Fibroblast of lung (primary cell): ENCODE data around the gene EFCAB14. TPM values are rescaled to one million over a fixed set of nuclear protein-coding genes. Genes with fewer than 3 reads are reported as not detected.

Experiments
- DNase-seq, 2 donors: peaks; one replicate each; pipeline versions ENCODE4 v3.0.0 to v3.0.0-alpha.2; 2010; ENCODE audit warnings: low read depth in 2 of 2
- H2AFZ ChIP-seq: 2 replicates; pipeline ENCODE4 v1.5.1; 2012; ENCODE audit warnings: low read length, control low read depth, inconsistent platforms
- H3K27ac ChIP-seq: 2 replicates; pipeline ENCODE4 v1.5.1; 2011; ENCODE audit warnings: low read length, control low read depth; ENCODE audit not compliant: insufficient read depth
- H3K27me3 ChIP-seq: 2 replicates; pipeline ENCODE4 v1.5.1; 2011; ENCODE audit warnings: mild to moderate bottlenecking, low read length; ENCODE audit not compliant: control insufficient read depth, insufficient read depth
- H3K36me3 ChIP-seq: 2 replicates; pipeline ENCODE4 v1.5.1; 2011; ENCODE audit warnings: low read length; ENCODE audit not compliant: control insufficient read depth, insufficient read depth
- H3K4me1 ChIP-seq: 2 replicates; pipeline ENCODE4 v1.5.1; 2011; ENCODE audit warnings: low read length; ENCODE audit not compliant: control insufficient read depth, insufficient read depth; ENCODE audit errors: extremely low read depth
- H3K4me2 ChIP-seq: 2 replicates; pipeline ENCODE4 v1.5.1; 2011; ENCODE audit warnings: low read length, control low read depth; ENCODE audit not compliant: insufficient read depth; ENCODE audit errors: extremely low read depth
- H3K4me3 ChIP-seq, 4 experiments: fragments of 200-600 bp in 1 of 4; sonication (generic) in 1 of 4; replicated peaks in 1 of 4; 2 replicates each; pipeline ENCODE4 v1.5.1; 2011 to 2016; ENCODE audit warnings: low read length in 4 of 4, low read depth in 3 of 4, mild to moderate bottlenecking in 3 of 4, control low read depth in 2 of 4, inconsistent platforms in 1 of 4, mixed read lengths in 1 of 4; ENCODE audit not compliant: insufficient read depth in 1 of 4; ENCODE audit errors: control extremely low read depth in 1 of 4
- H3K79me2 ChIP-seq: 2 replicates; pipeline ENCODE4 v1.5.1; 2012; ENCODE audit warnings: mild to moderate bottlenecking, low read length, inconsistent platforms; ENCODE audit not compliant: control insufficient read depth, insufficient read depth
- H3K9ac ChIP-seq: 2 replicates; pipeline ENCODE4 v1.5.1; 2011; ENCODE audit warnings: mild to moderate bottlenecking, low read length, control low read depth; ENCODE audit not compliant: insufficient read depth
- H3K9me3 ChIP-seq: 2 replicates; pipeline ENCODE4 v1.5.1; 2012; ENCODE audit warnings: low read depth, low read length; ENCODE audit not compliant: control insufficient read depth, insufficient read depth
- H4K20me1 ChIP-seq: 2 replicates; pipeline ENCODE4 v1.5.1; 2011; ENCODE audit warnings: low read length; ENCODE audit not compliant: control insufficient read depth, insufficient read depth; ENCODE audit errors: extremely low read depth
- EZH2 ChIP-seq: IDR thresholded peaks from 2 replicates; pipeline ENCODE4 v1.5.1; 2012; ENCODE audit warnings: low read length, control low read depth, mild to moderate bottlenecking; ENCODE audit errors: missing control alignments
- polyA plus RNA-seq, 2 donors: library from polyadenylated mRNA; depleted of rRNA in 1 of 2; stranded (reverse) in 1 of 2; unstranded in 1 of 2; fragments of >200 nt; gene quantifications; 2 replicates each; pipeline ENCODE4 v1.2.1, GENCODE V29; 2011 to 2012; ENCODE audit warnings: missing spikeins in 1 of 2
- total RNA-seq: library from RNA; depleted of rRNA; stranded (reverse); fragments of >200 nt; gene quantifications from 2 replicates; pipeline ENCODE4 v1.2.1, GENCODE V29; 2014
- TF ChIP-seq, protein P1 (sequence below), 2 donors: IDR thresholded peaks in 1 of 2; conservative IDR thresholded peaks in 1 of 2; 1 replicate in 1 of 2; 2 replicates in 1 of 2; pipeline ENCODE4 v1.5.1; 2011 to 2012; ENCODE audit warnings: low read length in 2 of 2, control low read depth in 1 of 2, inconsistent platforms in 1 of 2, low read depth in 1 of 2, mild to moderate bottlenecking in 1 of 2

EFCAB14 gene
- total and polyA plus RNA-seq, 2 donors (not counting 1 experiment from before 2014, with no cell fraction given), result 35.3 to 65.0 TPM

DNA sequence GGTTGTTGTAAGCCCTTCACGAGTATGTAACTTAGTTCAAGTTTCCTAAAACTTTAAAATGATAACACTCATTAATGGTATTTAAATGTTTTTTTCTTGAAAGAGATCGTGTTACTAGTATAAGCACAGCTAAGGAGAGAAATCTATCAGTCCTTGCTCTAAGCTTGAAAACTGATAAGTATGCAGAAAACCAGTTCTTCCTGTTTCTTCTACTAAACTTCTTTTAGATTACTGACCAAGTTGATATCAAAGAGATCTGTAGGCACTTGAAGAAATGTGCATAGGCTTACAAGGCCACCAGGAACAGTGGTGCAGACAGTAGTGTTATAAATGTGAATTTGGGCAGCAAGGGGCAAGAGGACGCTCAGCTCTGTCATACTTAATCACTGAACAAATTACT lies 3.9 kb downstream of the EFCAB14 start:
- Histone ChIP-seq H3K79me2 (peaks cover 22% of the 10 kb centered on the region), H2AFZ (no peak overlapping the region), H3K9me3 (no peaks in the 10 kb centered on the region), H3K27ac (no peak overlapping the region), H3K4me3 (no peak overlapping the region), H3K27me3 (no peaks in the 10 kb centered on the region), H4K20me1 (no peaks in the 10 kb centered on the region), H3K9ac (no peak overlapping the region), H3K4me1 (peaks cover 3% of the 10 kb centered on the region), H3K4me2 (no peak overlapping the region), H3K36me3 (no peaks in the 10 kb centered on the region)
- no peak for DNase-seq
- TF ChIP-seq EZH2, result no peak
- TF ChIP-seq, protein P1, sequence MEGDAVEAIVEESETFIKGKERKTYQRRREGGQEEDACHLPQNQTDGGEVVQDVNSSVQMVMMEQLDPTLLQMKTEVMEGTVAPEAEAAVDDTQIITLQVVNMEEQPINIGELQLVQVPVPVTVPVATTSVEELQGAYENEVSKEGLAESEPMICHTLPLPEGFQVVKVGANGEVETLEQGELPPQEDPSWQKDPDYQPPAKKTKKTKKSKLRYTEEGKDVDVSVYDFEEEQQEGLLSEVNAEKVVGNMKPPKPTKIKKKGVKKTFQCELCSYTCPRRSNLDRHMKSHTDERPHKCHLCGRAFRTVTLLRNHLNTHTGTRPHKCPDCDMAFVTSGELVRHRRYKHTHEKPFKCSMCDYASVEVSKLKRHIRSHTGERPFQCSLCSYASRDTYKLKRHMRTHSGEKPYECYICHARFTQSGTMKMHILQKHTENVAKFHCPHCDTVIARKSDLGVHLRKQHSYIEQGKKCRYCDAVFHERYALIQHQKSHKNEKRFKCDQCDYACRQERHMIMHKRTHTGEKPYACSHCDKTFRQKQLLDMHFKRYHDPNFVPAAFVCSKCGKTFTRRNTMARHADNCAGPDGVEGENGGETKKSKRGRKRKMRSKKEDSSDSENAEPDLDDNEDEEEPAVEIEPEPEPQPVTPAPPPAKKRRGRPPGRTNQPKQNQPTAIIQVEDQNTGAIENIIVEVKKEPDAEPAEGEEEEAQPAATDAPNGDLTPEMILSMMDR (conservative IDR thresholded peaks at IDR 0.05 in 1 of 2, IDR thresholded peaks at IDR 0.05 in 1 of 2; ENCODE audit: low read depth in 1 of 2, low read length in 2 of 2), result no peak

DNA sequence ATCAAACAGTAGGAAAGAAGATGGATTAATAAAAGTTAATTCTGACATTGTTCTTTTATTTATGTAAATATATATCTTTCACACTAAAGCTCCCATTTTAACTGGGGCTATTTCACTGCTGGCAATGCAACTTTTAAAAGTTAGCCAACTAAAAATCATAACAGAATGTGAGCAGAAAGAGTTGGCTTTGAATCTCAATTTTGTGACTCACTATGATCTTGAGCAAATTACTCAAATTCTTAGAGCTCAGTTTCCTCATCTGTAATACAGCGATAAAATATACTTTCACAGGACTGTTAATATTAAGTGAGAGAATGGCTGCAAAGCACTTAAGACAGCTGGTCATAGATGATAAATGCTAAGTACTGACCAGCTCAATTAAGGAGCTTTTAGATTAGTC lies 10.8 kb downstream of the EFCAB14 start:
- peaks cover 7% of the 10 kb centered on the region for H3K36me3 ChIP-seq
- H3K9me3 ChIP-seq, result no peaks in the 10 kb centered on the region
- no peak overlapping the region for H3K4me2 ChIP-seq
- no peaks in the 10 kb centered on the region for H3K27me3 ChIP-seq
- peaks cover 2% of the 10 kb centered on the region for H4K20me1 ChIP-seq
- H3K4me1 ChIP-seq, result no peaks in the 10 kb centered on the region
- H2AFZ ChIP-seq, result no peak overlapping the region
- no peak for DNase-seq
- no peak overlapping the region for H3K27ac ChIP-seq
- H3K79me2 ChIP-seq, result no peaks in the 10 kb centered on the region
- no peak for TF ChIP-seq EZH2
- TF ChIP-seq, protein P1 (conservative IDR thresholded peaks at IDR 0.05 in 1 of 2, IDR thresholded peaks at IDR 0.05 in 1 of 2; ENCODE audit: low read depth in 1 of 2, low read length in 2 of 2), result no peak
- no peak overlapping the region for H3K9ac ChIP-seq
- H3K4me3 ChIP-seq, result no peak overlapping the region

DNA sequence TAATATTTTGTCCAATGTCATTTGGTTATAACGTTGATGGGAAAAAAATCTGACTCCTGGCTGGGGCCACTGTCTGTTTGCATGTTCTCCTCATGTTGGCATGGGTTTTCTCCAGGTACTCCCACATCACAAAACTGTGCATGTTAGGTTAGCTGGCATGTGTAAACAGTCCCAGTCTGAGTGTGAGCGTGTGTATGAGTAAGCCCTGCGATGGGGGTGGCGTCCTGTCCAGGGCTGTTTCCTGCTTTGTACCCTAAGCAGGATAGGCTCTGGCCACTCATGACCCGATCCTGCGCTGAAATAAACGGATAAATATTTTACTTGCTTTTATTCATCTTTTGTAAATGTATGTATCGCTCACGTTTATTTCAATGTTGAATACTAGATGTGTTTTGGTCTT lies 13.5 kb downstream of the EFCAB14 start:
- H3K27ac ChIP-seq, result no peak overlapping the region
- H3K36me3 ChIP-seq, result peaks cover 7% of the 10 kb centered on the region

More for the DNA sequence above, 13.5 kb downstream of the EFCAB14 start:
- Histone ChIP-seq H3K4me3 (no peak overlapping the region), H4K20me1 (peaks cover 2% of the 10 kb centered on the region), H3K27me3 (no peaks in the 10 kb centered on the region), H3K9me3 (no peaks in the 10 kb centered on the region), H2AFZ (no peak overlapping the region), H3K4me1 (no peaks in the 10 kb centered on the region), H3K4me2 (no peak overlapping the region), H3K9ac (no peak overlapping the region), H3K79me2 (no peaks in the 10 kb centered on the region)
- TF ChIP-seq, protein P1 (conservative IDR thresholded peaks at IDR 0.05 in 1 of 2, IDR thresholded peaks at IDR 0.05 in 1 of 2; ENCODE audit: low read depth in 1 of 2, low read length in 2 of 2), result no peak
- DNase-seq, result no peak
